Measurements from ENCODE around the gene GSTM3.
"Not testable (repeated sequence)": the region's sequence is repeated elsewhere in the genome, so short reads cannot be mapped to it uniquely, and the experiment has no call there.

GSTM3 gene

GRCh38 chr1:109691759-109692158 lies 49.1 kb downstream of the GSTM3 start:
- DNase-seq: no peak

DNA sequence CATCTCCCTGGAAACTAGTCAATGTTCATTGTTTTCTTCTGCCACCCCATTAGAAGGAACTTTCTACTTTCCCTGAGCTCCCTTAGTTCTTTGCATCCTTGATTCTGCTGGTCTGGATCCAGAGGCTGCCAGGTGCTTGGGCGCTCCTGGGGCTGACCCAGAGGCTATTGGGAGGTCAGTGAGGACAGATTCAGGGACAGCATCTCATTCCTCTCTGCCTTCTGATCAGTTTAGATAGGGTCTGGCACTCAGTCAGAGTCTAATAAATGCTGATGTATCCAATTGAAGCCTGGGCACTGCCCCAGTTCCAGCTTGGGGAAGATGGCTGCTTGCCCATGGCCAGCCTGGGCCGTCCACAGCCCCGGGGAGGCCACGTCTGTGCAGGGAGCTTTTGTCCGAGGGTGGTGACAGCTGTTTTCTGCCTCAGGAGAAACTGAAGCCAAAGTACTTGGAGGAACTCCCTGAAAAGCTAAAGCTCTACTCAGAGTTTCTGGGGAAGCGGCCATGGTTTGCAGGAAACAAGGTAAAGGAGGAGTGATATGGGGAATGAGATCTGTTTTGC lies 50.9 kb downstream of the GSTM3 start:
- DNase-seq: no peak

GRCh38 chr1:109687641-109688499 lies 53.0 kb downstream of the GSTM3 start, which contains the start of gene GSTM1:
Gene GSTM1, plus strand, starts transcription at chr1:109687817. Its CDS starts 57 bp downstream, at chr1:109687874.
- peak; percentile 41 to 48 for DNase-seq

DNA sequence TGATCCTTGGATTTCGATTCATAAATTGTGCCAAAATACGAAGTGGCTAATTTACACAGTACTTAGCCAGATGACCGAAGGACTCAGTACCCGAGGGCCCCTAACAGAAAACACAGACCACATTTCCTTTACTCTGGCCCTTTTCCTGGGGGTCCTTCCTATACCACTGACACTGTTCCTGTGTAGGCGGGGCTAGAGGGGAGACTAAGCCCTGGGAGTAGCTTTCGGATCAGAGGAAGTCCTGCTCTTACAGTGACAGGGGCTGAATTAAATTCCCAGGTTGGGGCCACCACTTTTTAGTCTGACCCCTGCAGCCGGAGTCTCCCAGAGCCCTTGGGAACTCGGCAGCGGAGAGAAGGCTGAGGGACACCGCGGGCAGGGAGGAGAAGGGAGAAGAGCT lies 53.7 kb downstream of the GSTM3 start:
- not testable (repeated sequence) for DNase-seq

- DNase-seq: not testable (repeated sequence)
Measured at GRCh38 chr1:109685890-109686289, 54.9 kb downstream of the GSTM3 start.

DNA sequence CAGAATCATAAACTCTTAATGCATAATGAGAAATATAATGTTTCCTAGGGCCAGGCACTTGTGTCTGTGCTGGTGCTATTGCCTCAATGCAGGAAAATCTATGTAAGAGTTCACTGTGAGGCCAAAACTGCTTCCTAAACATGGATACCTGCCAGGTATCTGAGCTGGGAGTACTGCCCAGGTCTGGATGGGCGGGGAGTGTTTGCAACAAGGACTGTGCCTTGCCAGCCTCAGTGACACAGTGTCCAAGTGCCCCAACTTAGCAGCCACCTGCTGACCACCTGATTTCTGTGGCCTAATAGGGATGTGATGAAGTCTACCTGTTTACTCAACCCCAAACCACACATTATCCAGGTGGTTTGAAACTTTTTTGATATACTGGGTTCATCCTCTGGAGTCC lies 55.4 kb downstream of the GSTM3 start:
- DNase-seq: not testable (repeated sequence)

- DNase-seq: not testable (repeated sequence)
Measured at GRCh38 chr1:109684777-109685176, 56.1 kb downstream of the GSTM3 start.

Data from Kasumi-1 (cell line).